Stimulated activated CD4-positive, alpha-beta T cell treated with anti-CD3 and anti-CD28 coated beads, Interleukin-4, amount 100 ng/mL, for 48 hours (primary cell): Measurements from ENCODE around the gene DLGAP3.
"Not testable (repeated sequence)": the region's sequence is repeated elsewhere in the genome, so short reads cannot be mapped to it uniquely, and the experiment has no call there.

ENCODE experiments used
- DNase-seq, 2 donors: peaks; one replicate each; pipeline ENCODE4 v3.0.0-alpha.2; 2020; ENCODE audit warnings: low read depth in 2 of 2

DLGAP3 gene, protein sequence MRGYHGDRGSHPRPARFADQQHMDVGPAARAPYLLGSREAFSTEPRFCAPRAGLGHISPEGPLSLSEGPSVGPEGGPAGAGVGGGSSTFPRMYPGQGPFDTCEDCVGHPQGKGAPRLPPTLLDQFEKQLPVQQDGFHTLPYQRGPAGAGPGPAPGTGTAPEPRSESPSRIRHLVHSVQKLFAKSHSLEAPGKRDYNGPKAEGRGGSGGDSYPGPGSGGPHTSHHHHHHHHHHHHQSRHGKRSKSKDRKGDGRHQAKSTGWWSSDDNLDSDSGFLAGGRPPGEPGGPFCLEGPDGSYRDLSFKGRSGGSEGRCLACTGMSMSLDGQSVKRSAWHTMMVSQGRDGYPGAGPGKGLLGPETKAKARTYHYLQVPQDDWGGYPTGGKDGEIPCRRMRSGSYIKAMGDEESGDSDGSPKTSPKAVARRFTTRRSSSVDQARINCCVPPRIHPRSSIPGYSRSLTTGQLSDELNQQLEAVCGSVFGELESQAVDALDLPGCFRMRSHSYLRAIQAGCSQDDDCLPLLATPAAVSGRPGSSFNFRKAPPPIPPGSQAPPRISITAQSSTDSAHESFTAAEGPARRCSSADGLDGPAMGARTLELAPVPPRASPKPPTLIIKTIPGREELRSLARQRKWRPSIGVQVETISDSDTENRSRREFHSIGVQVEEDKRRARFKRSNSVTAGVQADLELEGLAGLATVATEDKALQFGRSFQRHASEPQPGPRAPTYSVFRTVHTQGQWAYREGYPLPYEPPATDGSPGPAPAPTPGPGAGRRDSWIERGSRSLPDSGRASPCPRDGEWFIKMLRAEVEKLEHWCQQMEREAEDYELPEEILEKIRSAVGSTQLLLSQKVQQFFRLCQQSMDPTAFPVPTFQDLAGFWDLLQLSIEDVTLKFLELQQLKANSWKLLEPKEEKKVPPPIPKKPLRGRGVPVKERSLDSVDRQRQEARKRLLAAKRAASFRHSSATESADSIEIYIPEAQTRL

DNA sequence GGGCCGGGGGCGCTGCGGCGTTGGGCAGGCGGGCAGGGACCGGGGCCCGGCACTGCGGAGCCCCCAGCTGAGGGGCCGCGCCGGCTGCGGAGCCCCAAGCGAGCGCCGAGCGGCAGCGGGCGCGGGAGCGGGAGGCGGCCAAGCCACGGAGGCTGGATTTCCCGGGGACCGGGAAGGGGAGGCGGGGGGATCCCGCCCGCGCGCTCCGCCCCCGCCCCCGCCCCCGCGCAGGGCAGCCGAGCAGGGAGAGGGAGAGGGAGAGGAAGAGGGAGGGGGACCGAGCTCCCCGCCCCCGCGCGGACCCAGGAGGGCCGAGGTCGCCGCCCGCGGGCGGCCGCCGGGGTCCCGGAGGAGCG is at the start of gene DLGAP3:
DLGAP3 (minus strand) TSS at position 154 of the 356 bp plus-strand sequence. CDS start 24,267 bp downstream, outside the sequence.
- DNase-seq, result no peak

DNA sequence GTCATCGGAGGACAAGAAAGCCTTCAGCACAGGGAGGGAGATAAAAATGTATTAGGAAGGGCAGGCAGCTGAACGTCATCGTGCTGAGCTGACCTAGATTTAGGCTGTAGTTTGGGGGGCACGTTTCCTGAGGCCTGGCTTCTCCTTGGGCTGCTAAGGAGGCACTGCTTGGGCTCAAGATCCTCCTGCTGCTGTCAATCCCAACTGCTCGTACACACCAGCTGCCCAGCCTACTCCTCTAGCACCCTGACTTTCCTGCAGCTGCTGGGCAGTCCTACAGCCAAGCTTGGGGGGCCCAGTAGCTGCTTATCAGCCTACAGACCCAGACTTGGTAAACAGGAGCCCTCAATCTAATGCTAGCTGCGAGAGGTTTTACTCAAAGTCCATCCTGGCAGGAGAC is 49.5 kb upstream of the DLGAP3 start:
- DNase-seq, result no peak

DNA sequence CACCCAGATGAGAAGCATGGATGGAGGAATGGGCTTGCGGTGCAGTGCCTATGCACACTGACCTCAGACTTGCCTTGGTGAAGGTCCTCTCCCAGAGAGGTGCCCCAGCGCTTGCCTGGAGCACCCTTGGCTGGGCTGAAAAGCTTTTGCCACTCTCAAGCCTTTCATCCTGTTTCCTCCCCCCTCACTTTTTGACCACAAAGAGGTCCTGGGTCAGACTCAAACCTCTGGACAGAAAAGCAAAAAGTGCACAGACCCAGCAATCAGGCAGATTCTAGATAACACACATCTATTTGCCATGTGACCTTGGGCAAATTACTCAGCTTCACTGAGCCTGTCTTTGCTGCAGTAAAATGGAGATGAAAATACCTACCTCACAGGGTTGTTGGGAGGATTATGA is 48.4 kb upstream of the DLGAP3 start:
- DNase-seq, result no peak

DNA sequence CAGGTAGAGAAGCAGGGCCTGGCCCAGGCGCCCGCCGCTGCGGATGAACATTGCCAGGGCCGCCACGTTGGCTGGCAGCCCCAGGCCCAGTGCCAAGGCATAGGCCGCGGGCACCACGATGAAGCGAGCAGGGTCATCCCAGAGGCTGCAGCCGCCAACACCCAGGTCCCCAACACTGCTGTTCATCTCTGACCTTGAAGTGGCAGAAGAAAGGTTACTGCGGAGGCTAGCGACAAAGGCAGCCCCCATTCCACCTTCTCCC is 47.7 kb upstream of the DLGAP3 start:
- DNase-seq, result no peak

DNA sequence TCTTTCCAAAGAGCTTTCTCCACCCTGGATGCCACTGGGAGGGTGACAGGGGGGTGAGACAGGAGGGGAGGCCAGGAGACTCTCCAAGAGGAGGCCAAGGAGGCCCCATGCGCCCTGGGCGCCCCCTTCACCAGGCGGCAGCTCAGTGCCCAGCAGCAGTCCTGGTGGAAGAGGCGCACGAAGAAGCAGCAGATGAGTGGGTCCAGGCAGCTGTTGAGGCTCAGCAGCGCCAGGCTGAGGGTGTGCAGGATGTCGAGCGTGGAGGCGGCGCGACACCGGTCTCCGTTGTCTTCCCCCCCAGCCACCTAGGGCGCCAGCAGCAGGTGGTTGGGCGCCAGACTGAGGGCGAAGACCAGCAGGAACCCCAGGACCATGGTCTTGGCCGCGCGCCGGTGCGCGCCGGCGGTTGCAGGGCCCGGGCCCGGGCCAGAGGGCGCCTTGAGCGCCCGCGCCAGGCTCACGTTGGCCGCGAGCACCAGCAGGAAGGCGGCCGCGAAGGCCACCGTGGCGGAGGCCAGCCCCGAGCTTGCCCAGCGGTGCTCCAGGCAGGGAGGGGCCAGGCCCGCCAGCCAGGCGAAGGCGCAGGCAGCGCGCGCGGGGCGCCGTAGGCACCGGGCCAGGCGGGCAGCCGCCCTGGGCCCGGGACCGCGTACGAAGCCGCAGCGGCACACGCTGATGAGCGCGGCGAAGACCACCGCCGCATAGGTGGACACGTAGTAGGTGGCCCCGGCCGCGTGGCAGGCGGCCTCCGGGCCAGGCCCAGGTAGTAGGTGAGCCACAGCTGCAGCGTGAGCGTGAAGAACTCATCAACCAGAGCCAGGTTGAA is 47.1 kb upstream of the DLGAP3 start:
- DNase-seq, result no peak

DNA sequence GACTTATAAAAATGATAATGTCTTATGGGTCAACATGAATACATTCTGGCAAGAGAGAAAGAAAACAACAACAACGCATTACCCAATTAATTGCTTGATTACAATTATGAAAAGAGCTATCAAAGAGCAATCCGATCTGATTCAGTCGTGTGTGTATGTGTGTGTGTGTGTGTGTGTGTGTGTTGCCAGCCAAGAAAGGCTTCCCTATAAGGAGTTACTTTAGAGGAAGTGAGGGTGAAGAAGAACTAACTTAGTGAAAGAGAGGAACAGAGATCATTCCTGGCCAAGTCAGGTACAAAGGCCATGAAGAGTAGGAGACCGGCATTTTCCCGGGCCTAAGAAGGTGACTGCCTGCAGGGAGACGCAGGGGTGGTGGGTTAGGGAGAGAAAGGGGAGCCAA is 46.3 kb upstream of the DLGAP3 start:
- no peak for DNase-seq

DNA sequence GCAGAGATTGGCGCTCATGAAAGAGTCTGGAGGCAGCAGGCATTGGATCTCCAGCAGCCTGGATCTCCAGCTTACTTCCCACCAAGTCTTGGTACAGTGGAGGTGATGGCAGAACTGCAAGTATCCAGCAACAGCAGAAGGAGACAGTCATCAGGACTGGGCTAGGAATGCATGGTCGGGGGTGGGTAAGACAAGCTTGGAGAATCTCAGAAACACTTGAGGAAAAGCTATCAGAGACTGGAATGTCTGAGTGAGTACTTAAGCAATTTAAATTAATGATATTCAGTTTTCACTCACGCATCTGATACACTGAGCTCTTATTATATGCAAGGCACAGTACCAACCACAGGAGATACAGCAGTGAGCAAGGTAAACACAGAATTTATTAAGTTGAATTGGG is 45.9 kb upstream of the DLGAP3 start:
- DNase-seq, result no peak

DNA sequence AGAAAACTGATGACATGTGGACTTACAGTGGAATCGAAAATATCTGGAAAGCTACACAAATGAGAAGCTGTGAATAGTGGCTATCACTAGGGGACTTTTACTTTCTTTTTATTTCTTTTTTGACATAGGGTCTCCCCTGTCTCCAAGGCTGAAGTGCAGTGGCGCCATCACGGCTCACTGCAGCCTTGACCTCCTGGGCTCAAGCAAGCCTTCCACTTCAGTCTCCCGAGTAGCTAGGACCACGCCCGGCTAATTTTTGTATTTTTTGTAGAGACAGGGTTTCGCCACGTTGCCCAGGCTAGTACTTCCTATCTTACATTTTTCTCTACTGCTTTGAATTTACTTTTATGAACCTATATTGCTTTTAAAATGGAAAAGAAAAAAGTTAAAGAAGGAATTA is 45.2 kb upstream of the DLGAP3 start:
- DNase-seq, result no peak

DNA sequence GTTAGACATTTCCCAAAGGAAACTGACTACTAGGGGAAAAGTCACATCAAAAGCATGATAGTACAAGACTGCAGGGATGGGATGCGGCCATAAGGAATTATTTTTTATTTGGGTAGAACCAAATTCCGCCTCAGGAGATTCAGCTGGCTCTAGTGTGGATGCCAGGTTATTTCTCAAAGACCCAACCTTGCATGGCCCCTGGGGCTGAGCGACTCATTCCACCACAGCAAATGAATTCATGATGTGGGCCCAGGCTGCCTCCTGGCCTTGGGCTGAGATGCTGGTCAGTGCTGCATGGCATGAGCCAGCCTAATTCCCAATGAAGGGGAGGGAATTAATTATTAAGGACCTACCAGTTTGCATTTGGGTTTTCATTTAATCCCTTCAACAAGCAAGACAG is 43.9 kb upstream of the DLGAP3 start:
- DNase-seq, result no peak

DNA sequence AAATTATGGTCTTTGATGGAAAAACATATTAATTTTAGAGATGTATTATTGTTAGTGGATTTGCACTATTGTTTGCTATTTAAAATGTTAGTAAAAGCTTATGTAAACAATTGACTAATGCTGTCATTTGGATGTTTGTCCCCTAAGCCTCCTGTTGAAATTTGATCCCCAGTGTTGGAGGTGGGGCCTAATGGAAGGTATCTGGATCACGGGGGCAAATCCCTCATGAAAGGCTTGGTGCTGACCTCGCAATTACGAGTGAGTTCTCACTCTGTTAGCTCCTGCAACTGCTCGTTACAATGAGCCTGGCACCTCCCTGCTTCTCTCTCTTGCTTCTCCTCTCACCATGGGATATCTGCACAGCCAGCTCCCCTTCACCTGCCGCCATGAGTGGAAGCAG is 41.4 kb upstream of the DLGAP3 start:
- DNase-seq, result no peak

DNA sequence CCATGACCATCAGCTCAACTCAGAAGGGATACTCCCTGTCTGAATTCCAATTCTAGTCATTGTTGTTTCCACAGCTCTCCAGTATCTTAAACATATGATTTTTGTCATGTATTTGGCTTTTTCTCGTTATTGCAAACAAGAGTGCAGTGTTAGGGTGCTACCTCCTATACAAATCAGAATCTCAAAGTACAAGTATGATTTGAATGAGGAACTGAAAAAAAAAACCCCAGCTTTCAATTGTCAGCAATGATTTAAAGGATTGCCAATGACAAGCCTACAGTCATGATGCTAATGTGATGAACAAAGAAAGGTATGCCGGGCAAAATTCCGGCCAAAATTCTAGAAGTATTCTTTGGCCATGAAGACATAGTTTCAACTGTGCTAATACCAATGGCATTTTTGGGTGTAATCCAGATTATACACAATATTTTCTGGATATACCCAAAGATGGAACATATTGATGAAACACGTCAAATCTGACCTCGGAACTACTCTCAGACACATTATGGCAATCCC is 40.8 kb upstream of the DLGAP3 start:
- no peak for DNase-seq

DNA sequence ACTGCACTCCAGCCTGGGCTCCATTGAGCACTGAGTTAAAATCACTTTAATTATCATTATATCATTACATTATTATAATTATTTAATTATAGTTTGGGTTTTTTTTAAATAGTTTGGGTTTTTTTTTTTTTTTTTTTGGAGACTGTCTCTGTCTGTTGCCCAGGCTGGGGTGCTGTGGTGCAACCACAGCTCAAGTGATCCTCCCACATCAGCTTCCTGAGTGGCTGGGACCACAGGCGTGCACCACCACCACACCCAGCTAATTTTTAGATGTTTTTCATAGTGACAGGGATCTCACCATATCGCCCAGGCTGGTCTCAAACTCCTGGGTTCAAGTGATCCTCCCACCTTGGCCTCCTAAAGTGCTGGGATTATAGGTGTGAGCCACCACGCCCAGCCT is 38.8 kb upstream of the DLGAP3 start:
- not testable (repeated sequence) for DNase-seq

DNA sequence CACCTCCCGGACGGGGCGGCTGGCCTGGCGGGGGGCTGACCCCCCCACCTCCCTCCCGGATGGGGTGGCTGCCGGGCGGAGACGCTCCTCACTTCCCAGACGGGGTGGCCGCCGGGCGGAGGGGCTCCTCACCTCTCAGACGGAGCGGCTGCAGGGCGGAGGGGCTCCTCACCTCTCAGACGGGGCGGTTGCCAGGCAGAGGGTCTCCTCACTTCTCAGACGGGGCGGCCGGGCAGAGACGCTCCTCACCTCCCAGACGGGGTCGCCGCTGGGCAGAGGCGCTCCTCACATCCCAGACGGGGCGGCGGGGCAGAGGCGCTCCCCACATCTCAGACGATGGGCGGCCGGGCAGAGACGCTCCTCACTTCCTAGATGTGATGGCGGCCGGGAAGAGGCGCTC is 38.2 kb upstream of the DLGAP3 start:
- DNase-seq, result not testable (repeated sequence)

DNA sequence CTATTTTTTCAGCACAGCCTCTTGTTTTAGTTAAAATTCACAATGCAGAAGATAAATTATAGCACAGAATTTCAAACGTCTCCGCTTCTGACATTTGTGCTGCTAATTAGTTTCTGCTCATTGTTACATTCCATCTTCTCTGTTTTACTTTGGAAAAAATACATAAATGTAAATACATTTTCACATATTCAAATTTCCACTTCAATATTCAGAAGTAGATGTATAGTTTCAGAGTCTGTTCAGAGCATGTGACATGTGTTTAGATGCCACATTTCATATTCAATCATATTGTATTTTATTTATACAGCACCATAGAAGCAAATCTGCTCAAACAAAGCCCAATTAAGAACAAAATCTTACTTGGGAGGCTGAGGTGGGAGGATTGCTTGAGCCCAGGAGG is 36.1 kb upstream of the DLGAP3 start:
- DNase-seq, result no peak

DNA sequence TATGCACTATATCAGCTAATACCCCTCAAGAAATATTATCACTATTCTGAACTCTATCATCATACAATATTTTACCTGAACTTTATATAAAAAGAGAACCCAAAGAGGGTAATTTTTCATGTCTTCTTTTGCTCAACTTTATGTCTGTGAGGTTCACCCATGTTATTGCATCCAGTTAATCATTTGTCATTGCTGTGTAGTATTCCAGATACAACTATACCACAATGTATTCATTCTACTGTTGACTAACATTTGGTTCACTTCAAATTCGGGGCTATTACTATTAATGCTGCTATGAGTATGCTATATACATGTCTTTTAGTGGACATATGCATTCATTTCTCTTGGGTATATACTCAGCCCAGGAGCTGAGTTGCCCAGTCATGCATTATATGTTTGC is 21.0 kb upstream of the DLGAP3 start:
- no peak for DNase-seq

DNA sequence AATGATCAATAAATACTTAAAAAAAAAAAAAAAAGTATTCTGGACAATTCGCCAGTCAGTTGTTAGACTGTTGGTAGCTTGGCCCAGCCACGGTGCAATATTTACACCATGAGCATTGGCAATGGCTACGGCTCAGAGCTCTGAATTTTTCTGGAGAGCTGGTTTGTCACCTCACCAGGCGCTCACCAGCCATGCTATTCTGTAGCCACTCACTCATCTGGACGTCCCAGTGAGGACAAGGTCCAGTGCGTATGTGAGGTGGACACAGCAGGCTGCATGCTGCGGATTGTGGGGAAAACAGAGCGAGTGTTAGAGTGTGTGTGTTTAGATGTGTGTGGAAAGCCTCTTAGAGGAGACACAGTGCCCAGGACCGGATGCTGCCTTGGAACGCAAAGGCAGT is 19.3 kb upstream of the DLGAP3 start:
- not testable (repeated sequence) for DNase-seq

DNA sequence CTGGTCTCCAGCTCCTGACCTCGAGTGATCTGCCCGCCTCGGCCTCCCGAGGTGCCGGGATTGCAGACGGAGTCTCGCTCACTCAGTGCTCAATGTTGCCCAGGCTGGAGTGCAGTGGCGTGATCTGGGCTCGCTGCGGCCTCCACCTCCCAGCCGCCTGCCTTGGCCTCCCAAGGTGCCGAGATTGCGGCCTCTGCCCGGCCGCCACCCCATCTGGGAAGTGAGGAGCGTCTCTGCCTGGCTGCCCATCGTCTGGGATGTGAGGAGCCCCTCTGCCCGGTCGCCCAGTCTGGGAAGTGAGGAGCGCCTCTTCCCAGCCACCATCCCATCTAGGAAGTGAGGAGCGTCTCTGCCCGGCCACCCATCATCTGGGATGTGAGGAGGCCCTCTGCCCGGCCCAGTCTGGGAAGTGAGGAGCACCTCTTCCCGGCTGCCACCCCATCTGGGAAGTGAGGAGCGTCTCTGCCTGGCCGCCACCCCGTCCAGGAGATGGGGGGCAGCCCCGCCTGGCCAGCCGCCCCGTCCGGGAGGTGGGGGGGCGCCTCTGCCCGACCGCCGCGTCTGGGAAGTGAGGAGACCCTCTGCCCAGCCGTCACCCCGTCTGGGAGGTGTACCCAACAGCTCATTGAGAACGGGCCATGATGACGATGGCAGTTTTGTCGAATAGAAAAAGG is 18.3 kb upstream of the DLGAP3 start:
- DNase-seq, result not testable (repeated sequence)

DNA sequence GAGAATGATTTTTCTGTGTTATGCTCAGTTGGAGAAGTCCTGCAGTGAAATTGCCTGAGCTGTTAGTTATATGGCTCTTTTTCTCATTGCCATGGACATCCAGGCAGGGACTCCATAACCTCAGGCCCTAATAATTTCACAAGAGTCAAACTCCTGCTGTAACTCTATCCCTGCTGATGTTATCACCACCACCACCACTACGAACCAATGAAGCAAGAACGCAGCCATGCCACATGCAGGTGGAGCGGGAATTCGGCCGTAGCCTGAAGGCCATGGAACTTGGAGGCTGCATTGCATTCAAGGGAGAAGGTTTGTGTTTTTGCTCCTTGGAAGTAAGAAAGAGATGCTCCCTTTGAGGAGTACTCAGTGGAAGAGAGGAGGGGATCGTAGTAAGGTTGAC is 16.8 kb upstream of the DLGAP3 start:
- no peak for DNase-seq

DNA sequence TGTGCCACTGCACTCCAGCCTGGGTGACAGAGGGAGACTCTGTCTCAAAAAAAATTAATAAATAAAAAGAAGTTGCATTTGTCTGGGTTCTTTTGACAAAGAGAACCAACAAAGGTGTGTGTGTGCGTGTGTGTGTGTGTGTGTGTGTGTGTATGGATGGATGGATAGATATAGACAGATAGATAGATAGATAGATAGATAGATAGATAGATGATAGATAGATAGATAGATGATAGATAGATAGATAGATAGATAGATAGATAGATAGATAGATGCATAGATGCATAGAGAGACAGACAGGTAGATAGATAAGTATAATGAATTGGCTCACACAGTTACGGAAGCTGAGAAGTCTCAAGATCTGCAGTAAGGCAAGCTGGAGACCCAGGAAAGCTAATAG is 12.3 kb upstream of the DLGAP3 start:
- not testable (repeated sequence) for DNase-seq

DNA sequence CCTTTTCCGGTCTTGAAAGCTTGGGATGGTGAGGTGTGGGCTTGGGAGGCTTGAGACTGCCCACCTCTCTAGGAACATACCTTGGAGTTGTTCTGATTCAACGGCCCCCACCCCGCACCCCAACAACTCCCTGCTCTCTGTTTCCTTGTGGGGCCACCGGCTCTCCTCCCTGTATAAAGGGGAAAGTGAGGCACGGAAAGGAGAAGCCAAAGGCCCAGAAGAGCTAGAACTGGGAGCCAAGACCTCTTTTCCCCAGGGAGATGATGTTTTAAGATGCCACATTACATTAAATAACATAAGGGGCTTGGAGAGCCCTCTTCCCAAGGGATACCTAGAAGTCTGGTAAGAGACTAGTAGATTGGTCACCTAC is 1.2 kb upstream of the DLGAP3 start:
- no peak for DNase-seq

DNA sequence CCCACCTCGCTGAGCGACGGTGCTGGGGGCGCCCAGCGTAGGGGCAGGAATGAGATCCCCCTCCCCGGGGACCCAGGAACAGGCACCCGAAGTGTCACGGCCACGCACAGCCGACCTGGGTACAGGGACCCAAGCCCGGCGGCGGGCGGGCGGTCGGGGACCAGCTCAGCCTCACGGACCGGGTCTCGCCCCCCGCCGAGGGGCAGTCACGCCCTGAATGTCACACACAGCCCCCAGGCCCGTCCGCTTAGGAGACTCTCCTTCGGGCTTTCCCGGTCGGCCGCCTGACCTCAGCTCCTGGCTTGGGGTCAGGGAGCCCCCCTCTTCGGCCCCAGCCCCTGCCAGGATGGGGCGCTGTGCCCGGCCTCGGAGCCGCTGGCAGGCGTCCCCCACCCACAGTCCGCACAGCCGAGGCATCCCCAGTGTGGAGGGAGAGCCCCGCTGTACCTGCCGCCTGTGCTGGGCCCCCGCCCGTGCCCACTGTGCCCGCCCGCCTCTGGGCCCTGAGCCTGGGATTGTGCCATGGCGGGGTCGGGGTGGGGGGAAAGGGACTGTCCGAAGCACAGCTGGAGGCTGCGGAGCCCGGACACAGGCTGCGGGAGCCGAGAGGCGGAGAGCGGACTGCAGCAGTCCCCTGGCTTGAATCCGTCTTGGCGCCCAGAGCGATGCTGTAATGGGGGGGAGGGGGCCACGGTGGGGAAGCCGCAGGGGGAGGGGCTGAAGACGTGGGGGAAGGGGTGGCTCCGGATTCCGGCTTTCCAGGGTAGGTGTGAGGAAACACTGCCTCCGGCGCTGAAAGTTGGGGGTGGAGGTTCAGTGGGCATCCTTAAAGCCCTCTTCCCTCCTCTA is 627 bp upstream of the DLGAP3 start:
- DNase-seq, result no peak
